CD4-positive, alpha-beta T cell treated with Interleukin-15 for 4 hours (primary cell): ENCODE data around the gene RREB1.
"Not testable (repeated sequence)": the region's sequence is repeated elsewhere in the genome, so short reads cannot be mapped to it uniquely, and the experiment has no call there.

ENCODE experiments used
- DNase-seq: peaks from one replicate; pipeline ENCODE4 v3.0.0-alpha.2; 2020; ENCODE audit warnings: low spot score

RREB1 gene

GRCh38 chr6:7264041-7264440, 156.3 kb downstream of the RREB1 start:
- DNase-seq: no peak

DNA sequence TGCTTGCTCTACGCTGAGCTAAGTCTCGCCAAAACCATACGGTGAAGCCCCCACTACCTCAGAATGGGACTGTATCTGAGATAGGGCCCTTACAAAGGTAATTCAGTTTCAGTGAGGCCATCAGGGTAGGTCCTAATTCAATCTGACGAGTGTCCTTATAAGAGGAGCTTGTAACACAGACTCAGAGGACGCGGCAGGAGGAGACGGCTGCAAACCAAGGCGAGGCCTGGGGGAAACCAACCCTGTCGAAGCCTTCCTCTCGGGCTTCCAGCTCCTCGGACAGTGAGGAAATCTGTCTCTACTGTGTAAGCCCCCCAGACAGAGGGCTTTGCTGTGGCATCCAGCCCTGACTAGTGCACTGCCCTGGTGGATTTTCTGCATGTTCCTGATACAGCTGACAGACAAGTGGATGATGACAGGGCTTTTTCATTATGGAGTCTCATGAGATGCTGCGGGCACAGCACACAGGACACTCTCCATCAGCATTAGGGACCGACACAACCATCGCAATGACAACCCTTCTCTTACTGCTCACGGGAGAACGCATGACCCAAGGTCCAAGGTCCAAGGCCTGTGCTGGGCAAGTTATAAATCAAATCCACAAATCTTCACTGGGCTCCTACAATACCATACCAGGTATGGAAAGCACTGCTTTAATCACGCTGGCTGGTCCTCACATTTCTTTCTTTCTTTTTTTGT, 157.1 kb downstream of the RREB1 start:
- no peak for DNase-seq

- not testable (repeated sequence) for DNase-seq
These were observed 157.6 kb downstream of the RREB1 start for GRCh38 chr6:7265385-7265726.

GRCh38 chr6:7267071-7267465, 159.3 kb downstream of the RREB1 start:
- no peak for DNase-seq

DNA sequence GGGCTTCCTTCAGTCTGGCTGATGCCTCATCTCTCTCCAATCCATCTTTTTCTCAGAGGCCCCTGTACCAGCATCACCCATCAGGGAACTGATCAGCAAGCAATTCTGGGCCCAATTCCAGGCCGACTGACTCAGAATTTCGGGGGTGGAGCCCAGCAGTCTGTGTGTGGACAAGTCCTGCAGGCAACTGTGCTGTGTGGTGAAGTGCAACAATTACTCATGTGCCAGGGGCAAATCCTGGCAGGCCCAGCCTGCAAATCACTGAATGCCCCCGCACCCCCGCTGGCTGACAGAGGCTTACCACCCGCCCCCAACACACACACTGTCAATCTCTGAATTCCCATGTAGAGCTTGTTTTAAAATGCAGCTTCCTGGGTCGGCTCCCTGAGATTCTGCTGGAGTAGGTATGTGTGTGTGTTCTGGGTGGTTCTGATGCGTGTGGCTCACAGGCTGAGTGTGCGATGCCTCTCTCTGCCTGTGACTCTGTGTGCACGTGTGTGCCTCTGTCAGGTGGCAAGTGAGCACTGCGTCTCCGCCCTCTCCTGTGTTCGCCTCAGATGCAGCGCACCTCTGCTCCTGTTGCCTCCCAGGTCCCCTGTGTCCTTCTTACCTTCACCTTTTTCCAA, 159.8 kb downstream of the RREB1 start:
- no peak for DNase-seq

GRCh38 chr6:7268362-7268761, 160.6 kb downstream of the RREB1 start:
- no peak for DNase-seq

DNA sequence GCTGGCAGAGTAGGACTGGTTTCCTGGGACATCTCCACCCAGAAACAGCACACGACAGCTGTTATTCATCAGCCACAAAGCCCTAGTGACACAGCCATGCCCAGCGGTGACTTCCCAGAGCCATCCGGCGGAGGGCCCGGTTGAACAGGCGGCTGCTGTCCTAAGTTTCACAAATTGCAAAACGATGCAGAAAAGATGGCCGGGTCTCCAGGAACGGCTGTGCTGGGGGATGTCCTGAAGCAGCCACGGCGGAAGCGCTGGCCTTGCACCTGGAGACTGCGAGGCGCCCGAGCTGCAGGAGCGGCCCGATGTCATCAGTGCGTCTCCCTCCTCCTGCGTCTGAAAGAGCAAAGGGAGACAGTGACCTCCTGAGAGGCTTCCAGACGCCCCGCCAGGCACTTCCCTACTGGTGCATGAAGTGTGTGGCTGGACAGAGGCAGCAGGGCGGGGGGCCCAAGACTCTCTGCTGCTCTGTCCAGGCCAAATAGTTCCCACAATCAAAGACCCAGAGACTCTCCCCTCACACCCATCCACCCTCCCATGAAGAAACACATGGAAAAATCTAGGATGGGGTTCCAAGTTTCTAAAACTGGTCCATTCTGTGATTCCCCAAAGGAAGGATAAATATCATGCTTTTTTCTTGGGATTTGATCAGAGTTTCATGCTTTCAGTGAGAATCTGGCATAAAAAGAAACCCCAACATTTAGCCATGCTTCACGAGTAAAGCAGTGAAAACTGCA, 161.2 kb downstream of the RREB1 start:
- no peak for DNase-seq

DNA sequence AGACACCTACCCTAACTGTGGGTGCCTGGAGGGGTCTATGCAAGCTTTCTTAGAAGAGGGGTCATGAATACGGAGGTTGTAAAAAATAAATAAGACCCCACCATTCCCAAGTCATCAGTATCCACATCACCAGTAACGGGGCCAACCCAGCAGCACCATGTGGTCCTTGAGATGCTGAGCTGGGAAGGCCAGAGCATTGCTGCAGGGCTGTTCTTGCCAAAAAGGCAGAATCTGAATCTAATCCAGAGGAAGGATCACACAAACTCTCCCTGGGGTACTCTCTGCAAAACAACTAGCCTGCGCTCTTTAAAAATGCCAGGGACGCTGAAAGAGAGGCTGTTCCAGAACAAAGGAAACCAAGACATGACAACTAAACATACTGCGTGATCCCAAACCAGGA, 162.1 kb downstream of the RREB1 start:
- DNase-seq: no peak

DNA sequence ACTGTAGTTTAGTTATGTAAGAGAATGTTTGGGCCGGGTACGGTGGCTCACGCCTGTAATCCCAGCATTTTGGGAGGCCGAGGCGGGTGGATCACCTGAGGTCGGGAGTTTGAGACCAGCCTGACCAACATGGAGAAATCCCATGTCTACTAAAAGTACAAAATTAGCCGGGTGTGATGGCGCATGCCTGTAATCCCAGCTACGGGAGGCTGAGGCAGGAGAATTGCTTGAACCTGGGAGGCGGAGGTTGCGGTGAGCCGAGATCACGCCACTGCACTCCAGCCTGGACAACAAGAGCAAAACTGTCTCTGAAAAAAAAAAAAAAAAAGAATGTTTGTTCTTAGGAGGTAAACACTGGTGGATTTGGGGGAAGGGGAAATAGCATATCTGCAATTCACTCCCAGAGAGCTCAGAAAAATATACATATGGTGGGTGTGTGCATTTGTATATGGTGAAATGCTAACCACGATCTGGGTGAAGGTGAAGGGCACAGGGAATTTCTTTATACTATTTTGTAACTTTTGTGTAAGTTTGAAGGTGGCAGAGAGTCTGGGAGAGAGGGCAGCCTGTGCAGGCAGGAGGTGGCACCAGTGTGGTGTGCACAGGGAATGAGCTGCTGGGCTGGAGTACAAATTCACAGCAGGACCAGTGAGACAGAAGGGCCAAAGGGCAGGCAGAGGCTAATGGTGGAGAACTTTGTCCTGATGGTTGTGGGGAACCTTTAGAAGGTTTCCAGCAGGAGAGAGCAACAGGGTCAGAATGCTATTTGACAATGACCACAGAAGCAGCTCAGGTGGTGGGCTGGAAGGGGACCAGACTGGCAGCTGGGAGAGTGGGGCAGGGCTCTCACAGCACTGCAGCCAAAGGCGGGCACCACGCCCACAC, 162.8 kb downstream of the RREB1 start:
- no peak for DNase-seq

DNA sequence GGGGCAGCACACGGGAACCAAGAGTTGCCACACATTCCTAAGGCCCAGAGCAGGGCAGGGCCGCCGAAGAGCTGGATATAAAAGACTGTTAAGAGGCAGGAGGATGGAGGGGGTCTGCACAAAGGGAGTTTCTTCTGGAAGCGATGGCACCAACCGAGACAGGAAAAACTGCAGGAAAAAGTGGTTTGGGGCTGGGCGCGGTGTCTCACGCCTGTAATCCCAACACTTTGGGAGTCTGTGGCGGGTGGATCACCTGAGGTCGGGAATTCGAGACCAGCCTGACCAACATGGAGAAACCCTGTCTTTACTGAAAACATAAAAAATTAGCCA, 163.4 kb downstream of the RREB1 start:
- no peak for DNase-seq

- DNase-seq: no peak
These were observed 165.9 kb downstream of the RREB1 start for GRCh38 chr6:7273709-7274108.

DNA sequence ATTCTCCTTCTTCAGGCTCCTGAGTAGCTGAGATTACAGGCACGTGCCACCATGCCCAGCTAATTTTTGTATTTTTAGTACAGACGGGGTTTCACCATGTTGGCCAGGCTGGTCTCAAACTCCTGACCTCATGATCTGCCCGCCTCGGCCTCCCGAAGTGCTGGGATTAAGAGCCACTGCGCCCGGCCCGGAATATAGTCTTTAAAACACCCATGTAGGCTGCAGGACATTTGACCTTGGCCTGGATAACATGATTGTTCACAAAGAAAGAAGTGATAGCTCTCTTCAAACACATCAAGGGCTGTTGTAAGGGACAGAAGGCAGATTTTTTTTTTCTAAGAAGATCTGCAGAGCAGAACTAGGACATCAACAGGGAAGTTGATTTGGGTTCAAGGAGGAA, 166.8 kb downstream of the RREB1 start:
- not testable (repeated sequence) for DNase-seq

- no peak for DNase-seq
These were observed 168.4 kb downstream of the RREB1 start for GRCh38 chr6:7276199-7276524.

- no peak for DNase-seq
These were observed 174.5 kb downstream of the RREB1 start for GRCh38 chr6:7282097-7282906.

GRCh38 chr6:7283676-7284075, 175.9 kb downstream of the RREB1 start:
- no peak for DNase-seq

DNA sequence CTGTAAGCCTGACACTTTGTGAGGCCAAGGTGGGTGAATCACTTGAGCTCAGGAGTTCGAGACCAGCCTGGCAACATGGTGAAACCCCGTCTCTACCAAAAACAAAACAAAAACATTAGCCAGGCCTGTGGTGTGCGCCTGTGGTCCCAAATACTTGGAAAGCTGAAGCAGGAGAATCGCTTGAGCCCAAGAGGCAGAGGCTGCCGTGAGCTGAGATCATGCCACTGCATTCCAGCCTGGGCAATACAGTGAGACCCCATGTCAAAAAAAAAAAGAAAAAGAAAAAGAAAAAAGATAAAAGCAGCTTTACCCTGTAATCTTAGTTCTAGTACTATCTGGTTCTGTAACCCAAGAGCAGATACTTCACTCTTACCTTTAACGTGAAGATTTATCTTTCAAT, 177.7 kb downstream of the RREB1 start:
- no peak for DNase-seq

DNA sequence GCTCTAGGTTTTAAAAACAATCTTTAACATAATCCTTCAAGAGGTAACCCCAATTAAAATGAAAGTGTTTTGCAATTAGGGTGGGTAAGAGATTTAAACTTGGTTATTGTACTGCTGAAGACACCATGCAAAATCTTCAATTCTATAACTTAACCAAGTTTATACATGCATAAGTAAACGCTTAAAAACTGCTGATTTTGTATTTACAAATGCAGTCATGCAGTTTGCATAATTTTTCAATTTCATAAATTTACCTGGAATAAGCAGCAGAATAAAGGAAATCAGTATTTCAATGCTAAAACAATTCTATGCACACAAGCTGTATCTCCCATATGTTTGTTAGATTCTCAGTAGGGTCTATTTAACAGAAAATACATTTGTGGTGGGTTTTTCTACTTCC, 182.3 kb downstream of the RREB1 start:
- DNase-seq: no peak

GRCh38 chr6:7292596-7293255, 185.0 kb downstream of the RREB1 start:
- no peak for DNase-seq

- no peak for DNase-seq
These were observed 188.2 kb downstream of the RREB1 start for GRCh38 chr6:7295916-7296315.

DNA sequence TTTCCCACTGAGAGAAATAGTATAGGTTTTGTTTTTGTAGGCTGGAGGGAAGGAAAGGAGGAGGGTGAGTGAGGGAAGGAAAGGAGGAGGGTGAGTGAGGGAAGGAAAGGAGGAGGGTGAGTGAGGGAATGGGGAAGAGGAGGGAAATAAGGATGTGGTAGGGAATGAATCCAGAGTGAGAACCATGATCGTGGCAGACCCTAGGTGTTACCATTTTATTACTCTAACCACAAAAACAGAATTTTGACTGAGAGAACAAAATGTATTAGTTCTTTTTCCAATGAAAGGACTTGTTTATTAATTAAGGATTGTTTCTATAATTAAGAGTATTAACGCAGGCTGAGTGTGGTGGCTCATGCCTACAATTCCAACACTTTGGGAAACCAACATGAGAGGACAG, 188.8 kb downstream of the RREB1 start:
- no peak for DNase-seq

- no peak for DNase-seq
These were observed 190.4 kb downstream of the RREB1 start for GRCh38 chr6:7298113-7298512.
